ENCODE results near the gene SLC25A33.
"Not testable (repeated sequence)": the region's sequence is repeated elsewhere in the genome, so short reads cannot be mapped to it uniquely, and the experiment has no call there.

Gene SLC25A33

DNA sequence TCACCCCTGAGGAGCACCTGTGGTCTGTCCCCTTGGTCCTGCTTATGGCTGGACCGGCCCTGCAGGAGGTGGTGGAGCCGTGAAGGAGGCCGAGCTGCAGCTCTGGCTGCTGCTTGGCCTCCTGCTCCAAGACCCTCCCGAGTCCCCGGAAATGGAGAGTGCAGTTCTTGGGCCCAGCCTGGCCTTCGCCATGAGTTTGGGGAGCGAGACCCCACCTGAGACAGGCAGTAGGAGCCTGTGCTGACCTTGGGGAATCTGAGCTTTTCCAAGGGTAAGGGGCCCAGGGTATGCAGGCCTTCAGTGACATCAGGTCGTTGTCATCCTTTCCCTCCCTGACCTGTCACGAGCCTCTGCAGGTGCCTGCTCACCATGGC is 63.5 kb downstream of the SLC25A33 start:
- DNase-seq: no peak

DNA sequence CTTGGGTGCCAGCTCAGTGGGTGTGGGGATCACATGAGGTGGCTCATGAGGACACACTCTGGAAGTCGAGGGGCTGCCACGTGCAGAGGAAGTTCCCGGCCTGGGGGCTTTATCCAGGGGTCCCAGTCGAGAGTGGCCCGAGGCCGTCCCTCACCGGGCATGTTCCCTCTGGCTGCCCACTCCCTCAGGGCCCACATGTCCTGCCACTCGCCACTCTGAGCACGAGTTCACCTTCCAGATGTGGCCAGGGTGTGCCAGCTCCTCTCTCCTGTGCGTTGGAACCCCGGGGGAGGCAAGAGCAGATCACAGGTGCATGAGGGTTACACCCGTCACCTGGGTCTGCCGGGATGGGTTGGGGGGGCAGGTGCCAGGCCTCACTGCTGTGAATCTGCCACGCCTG is 64.0 kb downstream of the SLC25A33 start:
- no peak for DNase-seq

DNA sequence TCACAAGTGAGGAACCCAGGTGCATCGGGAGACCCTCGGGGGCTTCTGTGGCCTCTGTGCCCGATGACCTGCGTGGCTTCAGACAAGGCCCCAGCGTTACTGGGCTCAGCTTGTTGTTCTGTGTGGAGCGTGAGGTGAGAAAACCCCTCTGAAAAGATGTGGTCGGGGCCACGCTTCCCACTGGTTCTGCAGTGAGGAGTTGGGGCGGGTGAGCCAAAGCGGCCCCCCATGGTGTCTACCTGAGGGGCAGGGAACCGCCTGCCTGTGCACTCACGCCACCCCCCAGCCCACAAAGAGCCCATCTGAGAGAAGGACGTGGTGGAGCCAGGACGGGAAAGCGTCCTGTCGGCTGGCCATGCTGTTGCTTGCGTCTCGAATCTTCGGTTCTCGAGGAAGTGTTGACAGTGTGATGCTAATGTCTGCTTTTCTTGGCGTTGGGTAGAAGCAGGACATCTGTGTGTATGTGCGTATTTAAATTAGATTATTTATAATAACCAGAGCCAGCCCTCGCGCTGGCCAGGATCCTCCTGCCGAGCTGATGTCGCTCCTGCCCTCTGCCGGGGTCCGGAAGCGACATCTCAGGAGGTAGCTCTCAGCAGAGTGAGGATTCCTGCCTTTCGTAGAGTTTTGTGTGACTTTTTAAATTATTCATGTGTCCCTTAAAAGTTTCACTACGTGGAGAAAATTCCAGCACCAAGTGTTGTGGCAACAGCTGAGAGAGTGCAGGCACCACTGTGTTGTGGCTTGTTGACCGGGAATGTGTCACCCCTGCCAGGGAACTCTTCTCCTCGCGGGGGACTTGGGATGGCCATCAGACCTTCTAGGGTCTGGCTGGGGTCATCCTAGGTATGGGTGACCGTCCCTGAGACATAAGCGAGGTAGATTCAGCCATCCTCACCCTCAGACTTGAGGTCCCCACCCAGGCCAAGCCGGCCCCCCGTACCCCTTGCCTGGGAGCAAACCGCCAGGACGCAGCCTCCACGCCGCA is 64.8 kb downstream of the SLC25A33 start:
- DNase-seq: no peak

DNA sequence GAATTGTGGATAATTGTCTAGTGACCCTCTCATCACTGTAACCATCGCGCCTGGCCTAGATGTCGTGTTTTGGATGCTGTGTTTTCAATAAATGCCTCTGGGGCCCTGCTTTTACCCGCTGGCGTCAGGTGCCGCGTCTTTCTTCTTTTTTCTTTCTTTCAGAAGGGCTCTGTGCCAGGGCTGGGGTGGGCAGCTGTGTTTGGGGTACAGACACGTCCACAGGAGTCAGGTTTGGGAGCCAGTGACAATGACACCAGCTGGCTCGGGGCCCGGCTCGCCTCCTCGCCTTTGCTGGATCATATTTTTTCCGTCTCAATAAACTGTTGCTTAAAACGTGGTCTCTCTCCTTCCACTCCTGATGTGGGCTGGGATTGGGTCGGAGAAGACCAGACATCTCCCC is 65.6 kb downstream of the SLC25A33 start:
- DNase-seq: no peak

DNA sequence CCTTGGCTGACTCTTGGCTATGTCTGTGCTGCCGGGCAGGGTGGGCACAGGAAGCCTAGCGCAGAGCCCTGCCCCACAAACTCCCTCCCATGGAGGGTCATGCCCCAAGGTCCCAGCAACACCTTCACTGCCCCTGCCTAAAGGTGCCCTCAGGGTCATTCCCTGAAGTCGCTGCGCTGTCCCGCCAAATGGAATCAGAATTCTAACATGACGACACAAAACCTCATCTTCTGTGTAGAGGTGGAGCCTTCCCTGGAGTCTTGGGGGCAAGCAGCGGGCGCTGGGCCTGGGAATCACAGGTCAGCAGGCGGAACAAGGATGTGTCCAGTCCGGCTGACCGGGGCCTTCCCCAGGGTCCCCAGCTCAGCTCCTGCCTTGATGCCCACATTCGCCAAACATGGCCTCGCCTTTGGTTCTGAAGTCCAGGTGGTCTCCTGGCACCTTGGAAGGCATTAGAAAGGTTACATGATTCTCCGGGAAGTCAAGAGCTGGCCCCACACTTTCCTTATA is 66.7 kb downstream of the SLC25A33 start:
- no peak for DNase-seq

DNA sequence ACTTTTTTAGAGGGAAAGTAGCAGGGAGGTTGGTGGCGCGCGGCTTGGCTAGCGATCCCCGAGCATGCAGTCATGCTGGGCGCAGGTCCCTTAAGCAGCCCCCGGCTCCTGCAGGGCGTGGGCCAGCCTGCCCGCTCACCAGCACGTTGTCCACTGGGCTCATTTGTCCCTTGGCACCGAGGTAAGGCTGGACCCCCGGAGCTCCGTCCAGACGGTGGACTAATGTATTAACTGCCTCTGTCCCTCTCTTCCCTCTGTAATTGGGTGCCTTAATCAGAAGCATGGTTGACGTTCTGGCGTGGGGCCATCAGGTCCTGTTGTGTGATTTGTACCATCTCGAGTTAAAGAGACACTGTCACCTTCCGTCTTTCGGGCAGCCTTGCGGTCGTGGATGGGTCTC is 67.2 kb downstream of the SLC25A33 start:
- no peak for DNase-seq

DNA sequence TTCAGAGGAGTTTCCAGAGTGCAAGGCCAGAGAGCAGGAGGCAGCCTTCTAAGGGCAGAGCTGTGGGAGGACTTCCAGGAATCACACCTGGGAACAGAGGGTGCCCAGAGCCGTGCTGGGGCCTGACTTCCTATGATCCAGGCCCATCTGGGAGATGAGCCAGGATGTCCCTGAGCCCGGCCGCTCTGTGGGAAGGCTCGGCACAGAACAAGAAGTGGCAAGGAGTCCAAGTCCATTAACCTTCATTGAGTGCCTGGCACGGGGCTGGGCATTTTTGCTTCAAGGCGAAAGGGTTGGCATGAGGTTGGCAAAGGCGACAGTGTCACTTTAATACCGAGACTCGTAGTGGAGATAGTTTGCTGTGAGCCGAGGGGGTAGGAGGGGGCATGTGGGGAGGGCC is 67.7 kb downstream of the SLC25A33 start:
- no peak for DNase-seq

DNA sequence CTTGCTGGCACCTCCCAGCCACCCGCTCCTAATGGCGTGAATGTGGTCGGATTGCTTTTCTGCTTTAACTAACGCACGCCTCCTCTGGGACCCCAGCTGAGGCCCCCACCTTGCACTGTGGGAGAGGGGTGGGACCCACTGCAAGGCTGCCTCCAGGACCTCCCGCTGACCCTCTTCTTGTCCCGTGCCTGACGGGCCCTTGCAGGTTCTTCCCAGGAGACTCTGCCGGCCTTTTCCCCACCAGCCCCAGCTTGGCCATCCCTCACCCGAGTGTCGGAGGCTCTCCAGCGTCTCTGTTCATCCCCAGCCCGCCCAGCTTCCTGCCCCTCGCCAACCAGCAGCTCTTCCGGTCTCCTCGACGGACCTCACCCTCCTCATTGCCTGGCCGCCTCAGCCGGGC is 68.1 kb downstream of the SLC25A33 start:
- DNase-seq: no peak

DNA sequence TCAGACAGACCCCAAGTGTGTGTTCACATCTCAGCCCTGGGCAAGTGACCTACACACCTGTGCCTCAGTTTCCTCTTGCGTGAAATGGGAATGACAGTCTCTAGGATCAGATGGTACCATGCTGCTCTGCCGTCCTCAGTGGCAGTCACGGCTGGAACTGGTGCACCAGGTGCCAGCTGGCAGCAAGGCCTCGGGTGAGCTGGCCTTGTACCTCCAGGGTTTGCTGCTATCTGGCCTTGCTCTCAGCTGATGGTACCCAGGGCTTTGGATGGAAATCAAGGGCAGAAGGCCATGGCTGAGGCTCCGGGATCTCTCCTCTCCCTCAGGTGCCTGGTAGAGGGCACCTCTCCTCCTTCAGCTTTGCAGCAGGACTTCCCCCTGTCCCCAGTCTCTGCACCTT is 70.7 kb downstream of the SLC25A33 start:
- DNase-seq: no peak

DNA sequence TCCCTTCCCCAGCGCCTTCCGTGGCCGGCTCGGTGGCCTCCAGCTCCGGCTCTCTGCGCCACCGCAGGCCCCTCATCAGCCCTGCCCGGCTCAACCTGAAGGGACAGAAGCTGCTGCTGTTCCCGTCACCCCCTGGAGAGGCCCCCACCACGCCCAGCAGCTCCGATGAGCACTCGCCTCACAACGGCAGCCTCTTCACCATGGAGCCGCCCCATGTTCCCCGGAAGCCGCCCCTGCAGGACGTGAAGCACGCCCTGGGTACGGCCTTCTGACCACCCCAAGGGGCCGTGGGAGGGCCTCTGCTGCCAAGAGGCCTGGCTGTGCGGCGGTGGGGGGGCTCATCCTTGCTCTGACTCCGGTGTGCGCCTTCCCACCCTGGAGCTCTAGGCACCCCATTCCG is 71.3 kb downstream of the SLC25A33 start:
- no peak for DNase-seq

DNA sequence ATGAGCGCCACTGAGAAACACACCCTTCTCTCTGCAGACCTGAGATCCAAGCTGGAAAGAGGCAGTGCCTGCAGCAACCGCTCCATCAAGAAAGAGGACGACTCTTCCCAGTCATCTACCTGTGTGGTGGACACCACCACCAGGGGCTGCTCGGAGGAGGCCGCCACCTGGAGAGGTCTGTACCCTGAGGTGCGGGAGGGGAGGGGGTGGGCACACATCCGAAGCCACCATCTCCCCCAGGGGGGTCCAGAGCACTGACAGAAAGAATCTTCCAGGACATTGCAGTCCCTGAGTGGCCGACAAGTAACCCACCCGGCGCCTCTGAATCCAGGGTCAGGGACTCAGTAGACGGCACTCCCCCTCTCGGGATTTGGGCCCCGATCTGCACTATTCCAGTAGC is 72.5 kb downstream of the SLC25A33 start:
- no peak for DNase-seq

DNA sequence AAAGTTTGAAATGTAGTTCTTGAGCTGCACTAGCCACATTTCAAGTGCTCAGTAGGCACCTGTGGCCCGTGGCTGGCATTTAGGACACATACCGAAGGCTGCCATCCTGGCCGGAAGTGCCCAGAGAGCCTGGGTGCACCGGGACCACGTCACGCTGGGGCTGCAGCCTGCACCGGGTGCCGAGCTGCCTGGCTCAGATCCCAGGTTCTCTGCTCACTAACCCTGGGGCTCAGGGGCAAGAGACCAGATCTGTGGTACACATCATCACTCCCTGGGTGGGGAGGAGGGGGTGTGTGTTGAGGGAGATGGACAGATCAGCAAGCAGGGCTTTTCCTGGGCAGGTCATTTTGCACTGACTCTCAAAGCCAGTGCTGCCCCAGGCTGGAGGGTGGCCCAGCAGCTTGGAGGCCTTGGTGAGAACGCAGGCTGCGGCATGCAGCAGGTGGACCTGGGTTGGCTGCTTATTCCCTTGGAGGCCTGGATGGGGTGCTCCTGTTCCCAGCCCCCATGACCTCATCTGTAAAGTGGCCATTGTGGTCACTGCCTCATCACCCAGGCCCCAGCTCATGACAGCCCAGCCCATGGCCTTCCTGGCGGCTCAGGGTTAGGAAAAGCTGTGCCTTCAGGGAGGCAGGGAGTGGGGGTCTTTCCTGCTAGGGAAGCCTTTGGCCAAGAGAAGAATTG is 73.0 kb downstream of the SLC25A33 start:
- DNase-seq: no peak

DNA sequence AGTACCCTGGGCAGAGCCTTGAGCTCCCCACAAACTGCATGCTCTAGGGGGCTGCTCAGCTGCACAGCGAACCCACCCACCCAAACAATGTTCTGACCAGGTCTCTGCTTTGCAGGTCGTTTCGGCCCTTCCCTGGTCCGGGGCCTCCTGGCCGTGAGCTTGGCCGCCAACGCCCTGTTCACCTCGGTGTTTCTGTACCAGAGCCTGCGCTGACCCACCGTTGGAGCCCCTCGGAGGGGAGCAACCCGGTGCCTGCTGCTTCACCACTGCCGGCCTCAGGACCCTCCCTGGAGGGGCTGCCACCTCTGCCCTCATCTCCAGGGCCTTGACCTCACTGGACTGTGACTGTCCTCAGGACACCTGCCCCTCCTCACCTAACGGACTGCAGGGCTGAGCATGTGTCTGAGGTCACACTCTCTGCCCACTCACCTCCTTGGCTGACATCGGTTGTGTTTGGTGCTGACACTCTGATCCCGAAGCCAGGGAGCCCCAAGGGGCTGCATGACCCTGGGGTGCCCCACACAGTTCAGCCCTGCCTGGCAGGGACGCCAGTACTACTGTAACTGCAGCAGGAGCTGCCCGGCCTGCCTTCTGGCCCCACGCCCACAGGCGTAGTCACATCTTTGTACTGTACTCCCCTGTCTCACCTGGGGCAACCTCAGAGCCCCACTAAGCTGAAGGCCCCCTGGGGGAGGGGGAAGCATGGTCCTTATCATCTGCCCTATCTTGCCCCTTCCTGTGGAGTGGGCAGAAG is 73.8 kb downstream of the SLC25A33 start:
- DNase-seq: no peak

DNA sequence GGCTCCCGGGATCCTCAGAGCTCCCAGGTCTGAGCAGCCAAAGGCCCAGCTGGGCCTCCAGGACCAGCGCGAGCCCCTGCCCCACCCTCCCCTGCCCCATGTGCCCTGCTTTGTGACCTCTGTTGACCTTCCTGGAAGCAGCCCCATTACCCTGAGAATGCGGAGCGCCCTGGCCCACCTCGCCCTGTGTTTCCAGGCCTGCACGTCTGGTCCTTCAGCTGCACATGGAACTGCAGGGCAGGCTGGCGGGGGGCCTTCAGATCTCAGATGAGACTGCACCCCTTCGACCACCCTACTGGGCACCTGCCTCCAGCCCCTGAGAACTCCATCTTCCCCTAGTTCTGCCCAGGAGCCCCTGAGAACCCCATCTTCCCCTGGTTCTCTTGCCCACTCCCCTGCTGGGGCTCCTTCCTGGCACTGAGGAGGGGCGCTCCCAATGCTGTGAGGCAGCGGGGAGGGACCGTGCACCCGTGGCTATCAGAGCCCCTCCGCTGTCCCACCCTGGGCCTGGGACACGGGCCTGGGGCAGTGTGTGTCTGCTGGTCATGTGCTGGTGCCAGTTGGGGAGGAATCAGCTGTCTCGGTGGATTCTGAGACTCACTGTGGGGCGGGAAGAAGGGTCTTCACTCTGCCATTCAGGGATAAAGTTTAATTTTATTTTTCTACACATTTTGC is 74.5 kb downstream of the SLC25A33 start:
- DNase-seq: no peak

DNA sequence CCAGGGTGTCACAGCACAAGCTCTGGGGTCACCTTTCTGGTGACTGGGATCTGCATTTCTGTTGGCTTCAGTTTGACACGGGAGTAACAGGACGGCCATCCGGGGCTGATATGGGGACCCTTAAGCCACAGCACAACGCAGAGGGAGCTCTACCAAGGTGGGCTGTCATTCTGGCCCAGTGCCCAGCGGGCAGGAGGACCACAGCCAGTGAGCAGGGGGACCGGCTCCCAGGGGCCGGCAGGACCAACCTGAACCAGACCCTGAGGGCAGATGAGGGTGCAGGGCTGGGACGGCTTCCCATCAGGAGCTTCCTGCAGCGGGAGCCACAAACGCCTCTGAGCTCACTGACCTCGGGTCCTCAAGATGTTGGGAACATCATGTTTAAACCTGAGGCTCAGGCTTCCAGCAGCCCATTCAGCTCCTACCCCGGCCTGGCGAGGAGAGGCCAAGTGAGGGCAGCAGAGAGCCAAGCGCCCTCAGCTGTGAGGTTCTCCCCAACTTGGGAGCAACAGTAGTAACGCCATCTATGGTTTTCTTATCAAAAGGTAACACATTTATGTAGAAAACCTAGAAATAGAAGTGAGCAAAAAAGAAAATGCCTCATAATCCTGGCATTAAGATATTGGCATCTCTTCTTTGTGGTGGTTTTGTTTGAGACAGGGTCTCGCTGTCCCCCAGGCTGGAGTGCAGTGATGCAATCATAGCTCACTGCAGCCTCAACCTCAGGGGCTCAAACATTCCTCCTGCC is 76.2 kb downstream of the SLC25A33 start:
- DNase-seq: peak; percentile 69

DNA sequence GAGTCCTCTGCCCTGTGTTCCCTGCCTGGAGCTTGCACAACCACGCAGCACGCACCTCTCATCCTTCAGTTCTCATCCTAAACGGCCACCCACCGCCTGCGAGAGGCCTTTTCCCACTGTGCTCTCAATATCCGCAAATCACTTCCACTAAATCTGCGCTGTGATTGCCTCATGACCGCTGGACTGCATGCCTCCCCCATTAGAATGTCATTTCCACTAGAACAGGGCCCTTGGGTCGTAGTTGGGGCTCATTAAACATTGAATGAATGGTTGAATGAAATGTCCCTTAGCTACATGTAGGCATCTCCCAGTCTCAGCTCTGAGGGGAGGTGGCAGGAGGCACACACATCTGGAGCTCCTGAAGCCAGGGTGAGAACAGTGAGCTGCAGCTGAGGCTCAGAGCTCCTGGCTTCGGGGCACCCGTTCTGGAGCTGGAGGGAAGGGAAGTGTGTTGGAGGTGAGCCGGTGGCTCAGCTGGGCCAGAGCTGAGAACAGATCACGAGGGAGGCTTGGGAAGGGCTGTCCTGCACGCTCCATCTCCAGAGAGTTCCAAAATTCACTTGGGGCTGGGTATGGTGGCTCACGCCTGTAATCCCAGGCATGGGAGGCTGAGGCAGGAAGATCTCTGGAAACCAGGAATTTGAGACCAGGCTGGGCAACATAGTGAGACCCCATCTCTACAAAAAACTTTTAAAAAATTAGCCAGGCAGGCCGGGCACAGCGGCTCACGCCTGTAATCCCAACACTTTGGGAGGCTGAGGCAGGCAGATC is 79.8 kb downstream of the SLC25A33 start:
- no peak for DNase-seq

DNA sequence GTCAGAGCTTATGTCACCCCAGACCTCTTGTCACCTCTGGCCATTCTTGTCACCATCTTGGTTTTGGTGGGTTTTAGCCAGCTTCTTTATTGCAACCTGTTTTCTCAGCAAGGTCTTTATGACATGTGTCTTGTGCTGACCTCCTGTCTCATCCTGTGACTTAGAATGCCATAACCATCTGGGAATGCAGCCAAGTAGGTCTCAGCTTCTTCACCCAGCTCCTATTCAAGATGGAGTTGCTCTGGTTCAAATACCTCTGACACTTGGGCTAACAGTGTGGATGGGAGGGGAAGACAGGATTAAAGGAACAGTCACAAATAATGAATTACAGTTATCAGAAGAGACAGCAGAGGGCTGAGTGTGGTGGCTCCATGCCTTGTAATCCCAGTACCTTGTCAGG is 81.8 kb downstream of the SLC25A33 start:
- DNase-seq: no peak

DNA sequence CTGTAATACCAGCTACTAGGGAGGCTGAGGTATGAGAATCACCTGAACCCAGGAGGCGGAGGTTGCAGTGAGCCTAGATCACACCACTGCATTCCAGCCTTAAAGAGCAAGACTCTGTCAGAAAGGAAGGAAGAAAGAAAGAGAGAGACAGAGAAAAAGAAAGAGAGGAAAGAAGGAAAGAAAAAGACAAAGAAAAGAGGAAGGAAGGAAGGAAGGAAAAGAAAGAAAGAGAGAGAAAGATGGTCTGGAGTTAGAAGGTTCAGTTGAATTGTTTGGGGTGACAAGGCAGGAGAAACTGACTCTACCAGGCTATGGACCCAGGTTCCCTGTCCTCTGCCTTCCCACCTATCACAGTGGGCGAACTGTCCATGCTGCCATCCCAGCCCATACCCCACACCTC is 84.8 kb downstream of the SLC25A33 start:
- no peak for DNase-seq

DNA sequence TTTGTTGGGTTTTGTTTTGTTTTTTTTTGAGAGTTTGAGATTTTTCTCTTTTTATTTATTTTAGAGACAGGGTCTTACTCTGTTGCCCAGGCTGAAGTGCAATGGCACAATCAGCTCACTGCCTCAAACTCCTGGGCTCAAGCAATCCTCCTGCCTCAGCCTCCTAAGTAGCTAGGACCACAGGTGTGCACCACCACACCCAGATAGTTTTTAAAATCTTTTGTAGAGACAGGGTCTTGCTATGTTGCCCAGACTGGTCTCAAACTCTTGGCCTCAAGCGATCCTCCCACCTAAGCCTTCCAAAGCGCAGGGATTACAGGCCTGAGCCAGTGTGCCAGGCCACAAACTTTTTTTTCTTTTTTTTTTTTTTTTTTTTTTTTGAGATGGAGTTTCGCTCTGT is 85.8 kb downstream of the SLC25A33 start:
- not testable (repeated sequence) for DNase-seq

DNA sequence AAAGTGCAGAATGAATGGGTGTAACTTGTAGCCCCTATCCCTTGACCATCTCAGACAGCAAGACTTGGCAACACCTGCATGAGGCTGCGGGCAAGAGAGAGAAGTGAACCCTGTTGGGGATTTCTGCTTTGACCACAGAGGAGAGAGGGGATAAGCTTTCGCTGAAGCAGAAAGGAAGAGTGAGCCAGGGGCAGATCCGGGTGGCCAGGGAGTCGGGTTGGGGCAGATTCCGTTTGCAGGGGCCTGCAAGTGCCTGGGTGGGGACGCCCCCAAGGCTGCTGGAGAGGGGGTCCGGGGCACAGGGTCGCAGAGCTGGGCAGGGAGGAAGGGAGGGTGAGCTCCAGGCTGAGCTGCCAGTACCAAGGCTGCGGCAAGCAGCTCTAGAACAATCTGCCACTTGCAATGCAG is 86.9 kb downstream of the SLC25A33 start:
- DNase-seq: peak; percentile 42
